ENCODE results near the gene PLXNA2.

GRCh38 chr1:208042868-208043267 lies 201.3 kb downstream of the PLXNA2 start:
- TF ChIP-seq CTCF (IDR thresholded peaks at IDR 0.05) (no peak), POLR2AphosphoS5 (IDR thresholded peaks at IDR 0.05) (no peak), POLR2A (IDR thresholded peaks at IDR 0.05) (no peak)
